Activated CD4-positive, alpha-beta T cell treated with anti-CD3 and anti-CD28 coated beads, Interleukin-2, Interleukin-4, amounts not matched to agents 100 ng/mL and 50 ng/mL, durations not matched to agents 16 hours and 8 hours (primary cell): ENCODE results near the gene HERC4.
A peak's percentile ranks its signal among the peaks of the same experiment; 100 is the strongest.

Experiments used
- DNase-seq: peaks from one replicate; pipeline ENCODE4 v3.0.0-alpha.2; 2020; ENCODE audit warnings: low spot score

The HERC4 gene, protein sequence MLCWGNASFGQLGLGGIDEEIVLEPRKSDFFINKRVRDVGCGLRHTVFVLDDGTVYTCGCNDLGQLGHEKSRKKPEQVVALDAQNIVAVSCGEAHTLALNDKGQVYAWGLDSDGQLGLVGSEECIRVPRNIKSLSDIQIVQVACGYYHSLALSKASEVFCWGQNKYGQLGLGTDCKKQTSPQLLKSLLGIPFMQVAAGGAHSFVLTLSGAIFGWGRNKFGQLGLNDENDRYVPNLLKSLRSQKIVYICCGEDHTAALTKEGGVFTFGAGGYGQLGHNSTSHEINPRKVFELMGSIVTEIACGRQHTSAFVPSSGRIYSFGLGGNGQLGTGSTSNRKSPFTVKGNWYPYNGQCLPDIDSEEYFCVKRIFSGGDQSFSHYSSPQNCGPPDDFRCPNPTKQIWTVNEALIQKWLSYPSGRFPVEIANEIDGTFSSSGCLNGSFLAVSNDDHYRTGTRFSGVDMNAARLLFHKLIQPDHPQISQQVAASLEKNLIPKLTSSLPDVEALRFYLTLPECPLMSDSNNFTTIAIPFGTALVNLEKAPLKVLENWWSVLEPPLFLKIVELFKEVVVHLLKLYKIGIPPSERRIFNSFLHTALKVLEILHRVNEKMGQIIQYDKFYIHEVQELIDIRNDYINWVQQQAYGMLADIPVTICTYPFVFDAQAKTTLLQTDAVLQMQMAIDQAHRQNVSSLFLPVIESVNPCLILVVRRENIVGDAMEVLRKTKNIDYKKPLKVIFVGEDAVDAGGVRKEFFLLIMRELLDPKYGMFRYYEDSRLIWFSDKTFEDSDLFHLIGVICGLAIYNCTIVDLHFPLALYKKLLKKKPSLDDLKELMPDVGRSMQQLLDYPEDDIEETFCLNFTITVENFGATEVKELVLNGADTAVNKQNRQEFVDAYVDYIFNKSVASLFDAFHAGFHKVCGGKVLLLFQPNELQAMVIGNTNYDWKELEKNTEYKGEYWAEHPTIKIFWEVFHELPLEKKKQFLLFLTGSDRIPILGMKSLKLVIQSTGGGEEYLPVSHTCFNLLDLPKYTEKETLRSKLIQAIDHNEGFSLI

GRCh38 chr10:68074775-68075549, at the start of gene HERC4:
Gene HERC4, minus strand, starts transcription at chr10:68075283. Its CDS starts 2,175 bp downstream, at chr10:68073108.
- peak; percentile 90 for DNase-seq

DNA sequence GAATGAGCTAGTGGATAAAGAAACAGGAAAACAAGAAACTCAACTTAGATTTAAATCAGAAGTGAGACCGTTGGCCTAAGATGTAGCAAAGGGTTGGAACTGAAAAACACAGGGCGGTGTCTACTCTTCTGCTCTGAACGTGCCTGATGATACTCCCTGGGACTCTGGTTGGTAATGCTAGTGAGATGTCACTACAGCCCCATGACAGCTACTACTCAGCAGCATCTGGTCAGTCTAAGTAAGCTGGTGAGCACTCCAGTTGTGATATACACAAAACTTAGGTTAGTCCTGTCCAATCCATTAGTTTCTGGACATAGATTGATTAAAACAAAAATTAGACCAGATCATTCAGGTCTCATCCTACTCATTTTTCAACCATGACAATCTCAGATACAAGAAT, 49.6 kb upstream of the HERC4 start:
- DNase-seq, result no peak

GRCh38 chr10:68121852-68122251, 46.8 kb upstream of the HERC4 start:
- no peak for DNase-seq

- DNase-seq, result no peak
These were observed 46.1 kb upstream of the HERC4 start for GRCh38 chr10:68121020-68121743.

DNA sequence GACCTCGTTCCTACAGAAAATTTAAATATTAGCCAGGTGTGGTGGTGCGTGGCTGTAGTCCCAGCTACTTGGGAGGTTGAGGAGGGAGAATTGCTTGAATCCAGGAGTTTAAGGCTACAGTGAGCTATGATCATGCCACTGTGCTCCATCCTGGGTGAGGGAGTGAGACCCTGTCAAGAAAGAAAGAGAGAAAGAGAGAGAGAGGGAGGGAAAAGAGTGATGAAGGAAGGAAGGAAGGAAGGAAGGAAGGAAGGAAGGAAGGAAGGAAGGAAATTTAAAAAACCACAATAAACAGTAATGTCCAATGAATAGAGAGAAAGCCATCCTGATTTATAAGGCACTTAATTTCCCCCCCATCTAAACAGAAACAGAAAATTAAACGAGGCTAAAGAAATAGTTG, 43.6 kb upstream of the HERC4 start:
- no peak for DNase-seq

- DNase-seq, result no peak
These were observed 37.8 kb upstream of the HERC4 start for GRCh38 chr10:68112837-68113236.

DNA sequence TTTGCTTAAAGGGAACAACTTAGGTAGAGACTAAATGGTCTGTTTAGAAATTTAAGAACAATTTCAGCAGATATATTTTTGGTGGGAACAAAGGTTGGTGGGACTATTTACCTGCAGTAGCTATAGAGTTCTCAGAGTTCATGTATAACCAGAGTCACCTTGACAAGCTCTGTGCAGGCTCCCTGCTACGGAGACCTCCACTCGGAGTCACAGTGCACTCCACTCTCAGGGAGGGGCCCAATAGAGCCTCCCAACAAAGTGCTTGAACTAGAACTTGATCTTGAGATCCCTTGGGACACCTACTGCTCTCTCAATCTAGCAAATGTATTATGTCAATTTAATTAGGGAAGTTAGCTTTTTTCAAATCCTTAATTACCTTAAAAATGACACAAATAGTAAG, 36.5 kb upstream of the HERC4 start:
- DNase-seq, result no peak

DNA sequence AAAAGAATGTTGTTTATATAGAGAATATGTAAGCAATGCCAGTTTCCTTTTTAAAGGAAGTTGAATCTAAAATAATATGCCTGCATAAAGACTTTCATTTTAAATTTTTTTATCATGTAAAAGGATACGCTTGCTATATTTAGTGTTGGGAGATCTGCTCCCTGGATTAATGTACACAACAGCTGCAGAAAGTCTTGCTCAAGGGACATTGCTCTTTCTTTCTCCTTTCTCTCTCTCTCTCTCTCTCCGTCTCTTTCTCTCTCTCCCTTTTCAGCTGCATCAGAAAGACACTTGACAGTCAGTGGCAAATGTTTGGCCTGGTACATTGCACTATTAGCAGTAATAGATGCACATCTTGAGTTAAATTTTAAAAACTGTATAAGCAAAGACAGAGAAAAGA, 34.9 kb upstream of the HERC4 start:
- DNase-seq, result no peak

DNA sequence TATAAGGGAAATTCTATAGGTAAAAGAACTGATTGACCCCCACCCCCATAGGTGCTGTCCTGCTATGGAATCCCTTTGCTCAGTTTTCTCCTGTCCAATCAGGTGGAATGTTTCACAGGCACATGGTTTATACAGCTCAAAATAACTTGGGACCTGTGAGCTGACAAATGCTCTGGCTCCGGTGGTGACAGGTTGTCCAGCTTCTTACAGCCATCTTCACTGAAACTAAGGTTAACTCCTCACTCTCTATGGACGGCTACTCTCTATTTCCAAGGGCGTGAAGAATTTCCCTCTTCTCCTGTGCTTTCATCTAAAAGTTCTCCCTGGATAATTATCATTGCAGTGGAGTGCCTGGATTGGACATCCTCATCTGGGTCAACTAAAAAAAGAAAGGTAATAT, 34.2 kb upstream of the HERC4 start, which contains the start of gene MYPN:
MYPN (plus strand) TSS at position 158 of the 400 bp plus-strand sequence. CDS start 11,951 bp downstream, outside the sequence.
- DNase-seq, result no peak

GRCh38 chr10:68108653-68109052, 33.6 kb upstream of the HERC4 start:
- DNase-seq, result no peak

DNA sequence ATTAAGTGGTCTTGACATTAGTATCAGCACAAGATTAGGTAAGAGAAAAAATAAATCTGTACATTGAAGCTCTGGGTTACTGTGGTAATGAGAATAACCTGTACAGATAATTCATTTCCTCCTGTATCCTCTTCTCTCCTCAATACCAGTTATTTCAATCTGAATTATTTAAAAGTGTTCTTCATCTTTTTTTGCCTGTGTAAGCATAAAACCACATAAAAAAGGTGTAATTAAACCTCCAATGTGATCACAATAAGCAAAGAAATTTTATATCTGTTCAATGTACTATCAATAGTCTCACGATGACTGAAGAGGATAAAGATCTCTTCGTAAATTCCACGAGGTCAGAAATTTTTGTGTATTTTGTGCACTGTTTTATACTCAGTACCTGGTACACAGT, 33.0 kb upstream of the HERC4 start:
- no peak for DNase-seq

GRCh38 chr10:68107651-68108050, 32.6 kb upstream of the HERC4 start:
- no peak for DNase-seq

GRCh38 chr10:68106656-68107055, 31.6 kb upstream of the HERC4 start:
- DNase-seq, result no peak

- peak; percentile 7 for DNase-seq
These were observed 30.7 kb upstream of the HERC4 start for GRCh38 chr10:68105820-68106219.

DNA sequence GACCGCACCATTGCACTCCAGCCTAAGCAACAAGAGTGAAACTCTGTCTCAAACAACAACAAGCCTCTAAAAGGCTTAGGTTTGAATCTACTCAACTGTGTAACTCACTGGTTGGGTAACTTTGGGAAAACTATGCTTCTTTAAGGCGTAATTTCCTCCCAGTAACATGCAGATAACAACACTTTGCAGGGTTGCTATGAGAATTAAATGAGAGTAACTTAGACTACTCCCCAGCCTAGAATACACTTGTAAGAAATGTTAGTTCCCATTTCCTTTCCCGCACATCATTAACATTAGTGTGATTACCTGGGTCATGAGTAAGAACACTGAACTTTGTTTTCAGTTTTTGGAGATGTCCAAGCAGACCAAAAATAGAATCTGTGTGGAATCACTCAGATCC, 28.8 kb upstream of the HERC4 start:
- DNase-seq, result no peak

GRCh38 chr10:68103261-68103878, 28.3 kb upstream of the HERC4 start:
- DNase-seq, result no peak

- DNase-seq, result no peak
These were observed 26.0 kb upstream of the HERC4 start for GRCh38 chr10:68101066-68101465.

DNA sequence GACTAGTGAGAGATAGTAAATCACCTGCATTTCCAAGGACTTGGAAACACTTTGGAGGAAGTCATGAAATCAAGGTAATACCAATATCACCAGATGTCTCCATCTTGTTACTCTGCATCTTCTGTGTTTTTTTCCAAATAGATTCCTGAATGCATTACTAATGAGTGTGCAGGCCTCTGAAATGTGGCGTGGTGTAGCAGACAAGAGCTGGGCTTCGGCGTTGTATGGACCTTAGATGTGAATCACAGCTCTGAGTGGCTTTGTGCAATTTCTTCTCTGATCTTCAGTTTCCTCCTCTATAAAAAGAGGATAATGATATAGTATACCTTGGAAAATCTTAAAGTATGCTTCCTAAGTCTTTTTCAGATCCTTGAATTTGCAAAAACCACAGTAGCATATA, 24.7 kb upstream of the HERC4 start:
- DNase-seq, result no peak

GRCh38 chr10:68096913-68097516, 21.9 kb upstream of the HERC4 start:
- DNase-seq, result no peak

DNA sequence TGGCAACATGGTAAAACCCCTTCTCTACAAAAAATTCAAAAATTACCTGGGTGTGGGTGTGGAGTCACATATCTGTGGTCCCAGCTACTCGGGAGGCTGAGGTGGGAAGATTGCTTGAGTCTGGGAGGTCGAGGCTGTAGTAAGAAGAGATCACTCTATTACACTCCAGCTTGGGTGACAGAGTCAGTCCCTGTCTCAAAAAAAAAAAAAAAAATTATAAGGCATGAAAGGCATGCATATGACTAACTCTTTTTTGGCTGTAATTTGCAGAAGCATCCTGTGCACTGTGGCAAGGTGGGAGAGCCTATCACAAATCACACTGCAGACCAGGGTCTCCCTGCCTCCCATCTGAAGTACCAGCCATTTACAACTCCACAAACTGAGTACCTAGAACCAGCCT, 20.1 kb upstream of the HERC4 start:
- DNase-seq, result no peak
